Thyroid gland (tissue), 4 donors: Measurements from ENCODE around the gene ITGB2.

ENCODE experiments used
- POLR2A ChIP-seq, 2 donors: fragments of 450-650 bp; IDR thresholded peaks; one replicate each; pipeline ENCODE4 v1.6.1; 2017; ENCODE audit warnings: antibody characterized with exemption in 2 of 2, mild to moderate bottlenecking in 2 of 2, moderate library complexity in 1 of 2
- TF ChIP-seq, protein P1 (sequence below), 6 experiments: fragments of 200-600 bp in 3 of 6; fragments of 450-650 bp in 3 of 6; sonication (generic) in 3 of 6; IDR thresholded peaks; one replicate each; pipeline ENCODE4 v1.5.1; 2016 to 2019; ENCODE audit warnings: antibody characterized with exemption in 6 of 6, mild to moderate bottlenecking in 2 of 6, inconsistent platforms in 1 of 6, moderate library complexity in 1 of 6

DNA sequence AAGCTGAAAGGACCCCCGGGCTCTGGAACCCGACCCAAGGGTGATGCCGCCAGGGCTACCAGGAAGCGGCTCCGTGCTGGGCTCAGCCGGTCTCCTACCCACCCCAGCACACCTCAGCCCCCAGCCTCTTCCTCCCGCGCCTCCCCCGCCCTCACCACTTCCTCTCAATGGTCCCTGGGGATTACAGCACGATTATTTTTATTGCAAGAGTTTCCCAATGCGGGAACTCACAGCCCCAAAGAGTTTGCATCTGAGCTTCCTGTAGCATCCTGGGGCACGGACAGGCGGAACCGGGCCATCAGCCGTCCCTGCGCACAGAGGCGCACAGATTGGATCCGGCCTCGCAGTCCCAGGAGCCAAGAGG, 10.4 kb upstream of the ITGB2 start:
- TF ChIP-seq, protein P1, sequence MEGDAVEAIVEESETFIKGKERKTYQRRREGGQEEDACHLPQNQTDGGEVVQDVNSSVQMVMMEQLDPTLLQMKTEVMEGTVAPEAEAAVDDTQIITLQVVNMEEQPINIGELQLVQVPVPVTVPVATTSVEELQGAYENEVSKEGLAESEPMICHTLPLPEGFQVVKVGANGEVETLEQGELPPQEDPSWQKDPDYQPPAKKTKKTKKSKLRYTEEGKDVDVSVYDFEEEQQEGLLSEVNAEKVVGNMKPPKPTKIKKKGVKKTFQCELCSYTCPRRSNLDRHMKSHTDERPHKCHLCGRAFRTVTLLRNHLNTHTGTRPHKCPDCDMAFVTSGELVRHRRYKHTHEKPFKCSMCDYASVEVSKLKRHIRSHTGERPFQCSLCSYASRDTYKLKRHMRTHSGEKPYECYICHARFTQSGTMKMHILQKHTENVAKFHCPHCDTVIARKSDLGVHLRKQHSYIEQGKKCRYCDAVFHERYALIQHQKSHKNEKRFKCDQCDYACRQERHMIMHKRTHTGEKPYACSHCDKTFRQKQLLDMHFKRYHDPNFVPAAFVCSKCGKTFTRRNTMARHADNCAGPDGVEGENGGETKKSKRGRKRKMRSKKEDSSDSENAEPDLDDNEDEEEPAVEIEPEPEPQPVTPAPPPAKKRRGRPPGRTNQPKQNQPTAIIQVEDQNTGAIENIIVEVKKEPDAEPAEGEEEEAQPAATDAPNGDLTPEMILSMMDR (IDR thresholded peaks at IDR 0.05), result no peak
- TF ChIP-seq POLR2A (IDR thresholded peaks at IDR 0.05), result no peak
